ENCODE measurements around the gene OR2L13.
"Not testable (repeated sequence)": the region's sequence is repeated elsewhere in the genome, so short reads cannot be mapped to it uniquely, and the experiment has no call there.

OR2L13 gene, protein sequence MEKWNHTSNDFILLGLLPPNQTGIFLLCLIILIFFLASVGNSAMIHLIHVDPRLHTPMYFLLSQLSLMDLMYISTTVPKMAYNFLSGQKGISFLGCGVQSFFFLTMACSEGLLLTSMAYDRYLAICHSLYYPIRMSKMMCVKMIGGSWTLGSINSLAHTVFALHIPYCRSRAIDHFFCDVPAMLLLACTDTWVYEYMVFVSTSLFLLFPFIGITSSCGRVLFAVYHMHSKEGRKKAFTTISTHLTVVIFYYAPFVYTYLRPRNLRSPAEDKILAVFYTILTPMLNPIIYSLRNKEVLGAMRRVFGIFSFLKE

DNA sequence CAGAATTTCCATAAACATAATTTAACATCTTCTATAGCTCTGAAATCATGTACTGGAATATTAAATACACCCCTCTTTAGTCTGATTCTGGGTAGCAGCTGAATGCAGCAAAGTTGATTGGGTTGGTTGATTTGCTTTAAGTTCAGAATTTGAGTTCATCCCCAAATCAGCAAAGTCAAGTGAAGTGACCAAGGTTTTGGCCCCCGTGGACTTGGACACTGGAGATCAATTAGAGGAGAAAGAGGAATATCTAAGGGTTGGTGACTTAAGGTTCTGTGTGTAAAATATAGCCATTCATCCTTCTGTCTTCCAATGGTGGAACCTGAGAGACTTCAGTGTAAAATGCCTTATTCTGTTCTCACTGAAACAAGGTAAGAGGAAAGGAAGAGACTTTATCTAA lies at the start of gene OR2L13:
OR2L13 (plus strand) TSS at position 301 of the 400 bp plus-strand sequence. CDS start 4,192 bp downstream, outside the sequence.
- H3K9me3 ChIP-seq (ENCODE audit: control insufficient read depth, insufficient read depth, low read depth, low read length) = peaks cover 37% of the 10 kb centered on the region; the same call in 1 of the 2 replicates
- no peaks in the 10 kb centered on the region for H3K36me3 ChIP-seq (ENCODE audit: control insufficient read depth, insufficient read depth, low read length)
- no peak within 1 kb of the TSS for H3K4me3 ChIP-seq (ENCODE audit: low read depth, low read length)
- no peak within 1 kb of the TSS for H3K27ac ChIP-seq (ENCODE audit: low read depth, low read length)
- no peak within 1 kb of the TSS for H3K9ac ChIP-seq (ENCODE audit: low read length)
- no peaks in the 10 kb centered on the region for H3K4me1 ChIP-seq (ENCODE audit: control insufficient read depth, insufficient read depth, low read length)
- H3K27me3 ChIP-seq (ENCODE audit: control insufficient read depth, insufficient read depth, low read length) = no peaks in the 10 kb centered on the region

DNA sequence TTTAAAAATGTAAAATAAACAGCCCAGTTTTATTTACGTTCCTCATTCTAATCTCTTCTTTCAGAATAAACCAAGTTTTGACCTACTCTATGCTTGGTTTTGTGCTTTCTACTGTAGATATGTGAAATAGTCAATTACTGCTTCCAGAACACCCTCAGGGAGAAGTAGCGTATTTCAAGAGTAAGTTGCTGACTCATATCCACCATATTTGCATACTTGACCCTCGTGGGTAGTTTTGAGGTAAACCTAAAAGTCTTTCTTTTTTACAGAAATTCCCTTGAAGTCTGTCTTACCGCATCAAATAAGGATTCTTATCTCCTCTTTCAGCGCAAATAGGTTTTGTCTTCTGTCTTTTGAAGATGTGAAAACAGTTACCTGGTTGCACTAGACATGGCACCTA lies 49.8 kb upstream of the OR2L13 start:
- H3K4me1 ChIP-seq (ENCODE audit: control insufficient read depth, insufficient read depth, low read length) = no peaks in the 10 kb centered on the region
- H3K9ac ChIP-seq (ENCODE audit: low read length) = no peak overlapping the region
- H3K27ac ChIP-seq (ENCODE audit: low read depth, low read length) = no peak overlapping the region
- no peaks in the 10 kb centered on the region for H3K36me3 ChIP-seq (ENCODE audit: control insufficient read depth, insufficient read depth, low read length)
- no peak overlapping the region for H3K4me3 ChIP-seq (ENCODE audit: low read depth, low read length)
- H3K9me3 ChIP-seq (ENCODE audit: control insufficient read depth, insufficient read depth, low read depth, low read length) = peaks cover 30% of the 10 kb centered on the region; the same call in 1 of the 2 replicates
- no peaks in the 10 kb centered on the region for H3K27me3 ChIP-seq (ENCODE audit: control insufficient read depth, insufficient read depth, low read length)

DNA sequence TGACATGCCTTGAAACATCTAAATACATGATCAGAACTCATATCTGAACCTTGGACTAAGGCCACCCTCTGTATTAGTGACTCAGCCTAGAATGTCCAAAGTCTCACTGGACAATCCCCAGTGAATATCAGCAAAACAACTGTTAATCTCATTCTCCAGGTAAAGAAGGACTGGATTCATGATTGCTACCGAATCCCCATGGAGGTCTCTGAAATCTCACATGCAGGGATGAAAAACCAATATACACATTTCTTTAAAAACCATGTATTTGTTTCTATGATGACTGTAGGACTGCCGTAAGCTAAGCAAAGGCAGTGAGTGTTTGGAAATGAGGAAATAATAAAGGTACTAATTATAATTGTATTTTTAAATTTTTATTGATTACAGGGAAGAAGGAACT lies 48.4 kb upstream of the OR2L13 start, which contains the start of gene OR2L3:
OR2L3 (plus strand) TSS at position 301 of the 400 bp plus-strand sequence. CDS start 13,846 bp downstream, outside the sequence.
- no peaks in the 10 kb centered on the region for H3K4me1 ChIP-seq (ENCODE audit: control insufficient read depth, insufficient read depth, low read length)
- H3K27ac ChIP-seq (ENCODE audit: low read depth, low read length) = no peak within 1 kb of the TSS
- no peaks in the 10 kb centered on the region for H3K36me3 ChIP-seq (ENCODE audit: control insufficient read depth, insufficient read depth, low read length)
- H3K9me3 ChIP-seq (ENCODE audit: control insufficient read depth, insufficient read depth, low read depth, low read length) = peaks cover 25% of the 10 kb centered on the region; the same call in 1 of the 2 replicates
- no peaks in the 10 kb centered on the region for H3K27me3 ChIP-seq (ENCODE audit: control insufficient read depth, insufficient read depth, low read length)
- no peak within 1 kb of the TSS for H3K4me3 ChIP-seq (ENCODE audit: low read depth, low read length)
- no peak within 1 kb of the TSS for H3K9ac ChIP-seq (ENCODE audit: low read length)

DNA sequence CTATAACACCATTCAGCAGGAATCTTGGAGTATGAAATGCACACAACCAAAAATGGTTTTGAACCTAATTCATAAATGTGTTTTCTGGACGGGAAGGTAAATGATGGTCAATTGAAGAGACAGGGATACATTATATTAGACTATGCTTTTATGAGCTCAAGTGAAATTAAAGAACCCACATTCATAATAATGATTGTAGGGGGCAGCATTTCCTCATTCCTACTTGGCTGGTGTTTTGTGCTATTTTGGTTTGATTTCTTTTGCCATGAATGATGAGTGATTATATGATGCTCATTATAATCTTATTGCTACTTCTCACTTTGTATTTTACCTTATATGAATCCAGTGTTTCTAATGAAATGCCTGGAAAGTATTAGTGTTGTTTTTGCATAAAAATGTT lies 48.0 kb upstream of the OR2L13 start:
- H3K27ac ChIP-seq (ENCODE audit: low read depth, low read length) = no peak overlapping the region
- H3K9ac ChIP-seq (ENCODE audit: low read length) = no peak overlapping the region
- peaks cover 27% of the 10 kb centered on the region; the same call in 1 of the 2 replicates for H3K9me3 ChIP-seq (ENCODE audit: control insufficient read depth, insufficient read depth, low read depth, low read length)
- no peaks in the 10 kb centered on the region for H3K27me3 ChIP-seq (ENCODE audit: control insufficient read depth, insufficient read depth, low read length)
- no peaks in the 10 kb centered on the region for H3K36me3 ChIP-seq (ENCODE audit: control insufficient read depth, insufficient read depth, low read length)
- H3K4me1 ChIP-seq (ENCODE audit: control insufficient read depth, insufficient read depth, low read length) = no peaks in the 10 kb centered on the region
- no peak overlapping the region for H3K4me3 ChIP-seq (ENCODE audit: low read depth, low read length)

DNA sequence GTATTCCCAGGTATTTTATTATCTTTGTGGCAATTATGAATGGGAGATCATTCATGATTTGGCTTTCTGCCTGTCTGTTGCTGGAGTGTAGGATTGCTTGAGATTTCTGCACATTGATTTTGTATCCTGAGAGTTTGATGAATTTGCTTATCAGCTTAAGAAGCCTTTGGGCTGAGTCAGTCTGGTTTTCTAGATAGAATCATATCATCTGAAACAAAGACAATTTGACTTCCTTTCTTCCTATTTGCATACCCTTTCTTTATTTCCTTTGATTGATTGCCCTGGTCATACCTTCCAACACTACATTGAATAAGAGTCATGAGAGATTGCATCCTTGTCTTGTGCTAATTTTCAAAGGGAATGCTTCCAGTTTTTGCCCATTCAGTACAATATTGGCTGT lies 40.3 kb upstream of the OR2L13 start:
- no peaks in the 10 kb centered on the region for H3K4me1 ChIP-seq (ENCODE audit: control insufficient read depth, insufficient read depth, low read length)
- H3K9me3 ChIP-seq (ENCODE audit: control insufficient read depth, insufficient read depth, low read depth, low read length) = peaks cover 21% of the 10 kb centered on the region
- H3K9ac ChIP-seq (ENCODE audit: low read length) = no peak overlapping the region
- H3K27me3 ChIP-seq (ENCODE audit: control insufficient read depth, insufficient read depth, low read length) = no peaks in the 10 kb centered on the region
- H3K4me3 ChIP-seq (ENCODE audit: low read depth, low read length) = no peak overlapping the region
- no peaks in the 10 kb centered on the region for H3K36me3 ChIP-seq (ENCODE audit: control insufficient read depth, insufficient read depth, low read length)
- no peak overlapping the region for H3K27ac ChIP-seq (ENCODE audit: low read depth, low read length)

DNA sequence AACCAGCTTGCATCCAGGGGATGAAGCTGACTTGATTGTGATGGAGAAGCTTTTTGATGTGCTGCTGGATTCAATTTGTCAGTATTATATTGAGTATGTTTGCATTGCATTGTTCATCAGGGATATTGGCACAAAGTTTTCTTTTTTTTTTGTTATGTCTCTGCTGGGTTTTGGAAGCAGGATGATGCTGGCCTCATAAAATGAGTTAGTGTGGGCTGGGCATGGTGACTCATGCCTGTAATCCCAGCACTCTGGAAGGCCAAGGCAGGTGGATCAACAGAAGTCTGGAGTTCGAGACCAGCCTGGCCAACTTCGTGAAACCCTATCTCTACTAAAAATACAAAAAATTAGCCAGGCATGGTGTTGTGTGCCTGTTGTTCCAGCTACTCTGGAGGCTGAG lies 39.7 kb upstream of the OR2L13 start:
- H3K9ac ChIP-seq (ENCODE audit: low read length) = no peak overlapping the region
- no peaks in the 10 kb centered on the region for H3K27me3 ChIP-seq (ENCODE audit: control insufficient read depth, insufficient read depth, low read length)
- no peak overlapping the region for H3K4me3 ChIP-seq (ENCODE audit: low read depth, low read length)
- H3K36me3 ChIP-seq (ENCODE audit: control insufficient read depth, insufficient read depth, low read length) = no peaks in the 10 kb centered on the region
- H3K27ac ChIP-seq (ENCODE audit: low read depth, low read length) = no peak overlapping the region
- peaks cover 19% of the 10 kb centered on the region for H3K9me3 ChIP-seq (ENCODE audit: control insufficient read depth, insufficient read depth, low read depth, low read length)
- no peaks in the 10 kb centered on the region for H3K4me1 ChIP-seq (ENCODE audit: control insufficient read depth, insufficient read depth, low read length)

DNA sequence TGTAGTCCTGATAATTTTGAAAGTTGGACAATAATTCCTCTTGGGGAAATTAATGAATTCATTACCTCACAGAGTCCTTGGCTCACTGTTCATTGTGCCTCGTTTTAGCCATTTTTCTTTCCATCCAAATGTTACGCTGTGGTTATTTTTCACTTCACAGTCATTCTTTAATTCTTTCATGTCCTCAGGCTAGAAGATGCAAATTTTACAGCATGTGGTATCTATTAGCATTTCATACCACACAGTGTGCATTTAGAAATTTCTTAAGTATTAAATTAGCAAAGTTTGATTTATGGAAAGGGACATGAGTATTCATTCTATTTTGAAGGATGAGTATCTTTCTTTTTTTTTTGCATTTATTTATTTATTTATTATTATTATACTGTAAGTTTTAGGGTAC lies 29.9 kb upstream of the OR2L13 start:
- H3K27me3 ChIP-seq (ENCODE audit: control insufficient read depth, insufficient read depth, low read length) = no peaks in the 10 kb centered on the region
- H3K4me1 ChIP-seq (ENCODE audit: control insufficient read depth, insufficient read depth, low read length) = no peaks in the 10 kb centered on the region
- H3K9ac ChIP-seq (ENCODE audit: low read length) = no peak overlapping the region
- H3K4me3 ChIP-seq (ENCODE audit: low read depth, low read length) = no peak overlapping the region
- no peaks in the 10 kb centered on the region for H3K36me3 ChIP-seq (ENCODE audit: control insufficient read depth, insufficient read depth, low read length)
- peaks cover 22% of the 10 kb centered on the region; the same call in 1 of the 2 replicates for H3K9me3 ChIP-seq (ENCODE audit: control insufficient read depth, insufficient read depth, low read depth, low read length)
- no peak overlapping the region for H3K27ac ChIP-seq (ENCODE audit: low read depth, low read length)

DNA sequence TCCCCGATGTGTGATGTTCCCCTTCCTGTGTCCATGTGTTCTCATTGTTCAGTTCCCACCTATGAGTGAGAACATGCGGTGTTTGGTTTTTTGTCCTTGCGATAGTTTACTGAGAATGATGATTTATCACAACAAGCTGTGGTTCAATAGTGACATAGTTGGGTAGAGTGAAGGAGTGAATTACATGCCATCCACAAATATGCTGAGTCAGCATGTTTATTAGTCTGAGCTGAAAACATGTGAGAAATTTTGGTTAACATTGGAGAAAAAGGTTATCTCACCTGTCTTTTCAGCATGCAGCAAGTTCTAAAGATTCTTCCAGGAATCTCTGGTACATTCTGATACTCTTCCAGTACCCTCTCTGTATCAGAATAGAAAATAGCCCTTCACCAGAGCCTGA lies 29.4 kb upstream of the OR2L13 start:
- H3K4me1 ChIP-seq (ENCODE audit: control insufficient read depth, insufficient read depth, low read length) = no peaks in the 10 kb centered on the region
- no peak overlapping the region for H3K9ac ChIP-seq (ENCODE audit: low read length)
- no peaks in the 10 kb centered on the region for H3K36me3 ChIP-seq (ENCODE audit: control insufficient read depth, insufficient read depth, low read length)
- peaks cover 22% of the 10 kb centered on the region; the same call in 1 of the 2 replicates for H3K9me3 ChIP-seq (ENCODE audit: control insufficient read depth, insufficient read depth, low read depth, low read length)
- no peaks in the 10 kb centered on the region for H3K27me3 ChIP-seq (ENCODE audit: control insufficient read depth, insufficient read depth, low read length)
- no peak overlapping the region for H3K4me3 ChIP-seq (ENCODE audit: low read depth, low read length)
- no peak overlapping the region for H3K27ac ChIP-seq (ENCODE audit: low read depth, low read length)

DNA sequence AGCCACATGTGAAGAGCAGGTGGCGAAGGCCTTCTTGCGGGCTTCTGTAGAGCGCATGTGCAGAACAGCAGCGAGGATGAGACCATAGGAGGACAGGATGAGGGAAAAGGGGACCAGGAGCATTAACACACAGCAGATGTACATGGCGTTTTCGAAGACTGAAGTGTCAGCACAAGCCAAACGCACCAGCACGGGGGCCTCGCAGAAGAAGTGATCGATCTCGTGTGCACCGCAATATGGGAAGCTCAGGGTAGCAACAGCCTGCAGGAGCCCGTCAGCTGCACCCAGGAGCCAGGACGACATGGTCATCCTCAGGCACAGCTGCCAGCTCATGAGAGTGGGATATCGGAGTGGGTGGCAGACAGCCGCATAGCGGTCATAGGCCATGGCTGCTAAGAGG lies 11.1 kb upstream of the OR2L13 start:
- H3K9me3 ChIP-seq (ENCODE audit: control insufficient read depth, insufficient read depth, low read depth, low read length) = peaks cover 21% of the 10 kb centered on the region; the same call in 1 of the 2 replicates
- not testable (repeated sequence) for H3K36me3 ChIP-seq (ENCODE audit: control insufficient read depth, insufficient read depth, low read length); H3K4me1 ChIP-seq (ENCODE audit: control insufficient read depth, insufficient read depth, low read length); H3K9ac ChIP-seq (ENCODE audit: low read length); H3K4me3 ChIP-seq (ENCODE audit: low read depth, low read length); H3K27ac ChIP-seq (ENCODE audit: low read depth, low read length); H3K27me3 ChIP-seq (ENCODE audit: control insufficient read depth, insufficient read depth, low read length)

DNA sequence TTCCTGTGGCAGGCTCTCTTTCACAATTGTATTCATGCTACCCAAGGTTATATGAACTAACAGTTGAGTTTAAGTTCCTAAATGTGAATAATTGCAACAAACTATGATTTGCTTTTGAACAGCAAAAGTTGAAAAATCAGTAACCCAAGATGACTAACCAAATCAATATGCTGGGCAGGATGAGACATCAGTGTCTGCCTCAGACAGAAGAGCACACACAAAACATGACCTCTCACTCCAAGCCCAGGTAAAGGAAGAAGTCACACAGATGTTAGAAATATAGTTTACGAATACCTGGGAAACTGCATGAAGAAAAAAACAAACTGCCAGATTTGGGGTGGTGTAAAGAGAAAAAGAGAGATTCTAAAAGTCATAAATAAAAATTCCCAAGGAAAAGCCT lies 3.5 kb downstream of the OR2L13 start:
- Histone ChIP-seq H3K27me3 (ENCODE audit: control insufficient read depth, insufficient read depth, low read length) (no peaks in the 10 kb centered on the region), H3K9me3 (ENCODE audit: control insufficient read depth, insufficient read depth, low read depth, low read length) (peaks cover 44% of the 10 kb centered on the region; the same call in 1 of the 2 replicates), H3K9ac (ENCODE audit: low read length) (no peak overlapping the region)

DNA sequence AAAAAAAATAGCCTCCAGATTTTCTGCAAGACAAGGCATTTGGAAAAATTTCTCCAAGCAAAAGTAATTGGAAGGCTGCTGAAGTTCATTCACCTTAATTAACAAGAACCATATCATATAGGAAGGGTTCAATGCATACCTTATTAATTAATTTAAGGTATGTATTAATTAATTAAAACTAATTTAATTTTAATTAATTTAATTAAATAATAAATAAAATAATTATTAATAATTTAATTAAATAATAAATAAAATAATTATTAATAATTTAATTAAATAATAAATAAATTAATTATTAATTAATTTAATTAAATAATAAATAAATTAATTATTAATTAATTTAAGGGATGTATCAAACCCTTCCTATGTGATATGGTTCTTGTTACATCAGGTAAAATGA lies 7.9 kb downstream of the OR2L13 start:
- H3K4me1 ChIP-seq (ENCODE audit: control insufficient read depth, insufficient read depth, low read length) = no peaks in the 10 kb centered on the region
- no peaks in the 10 kb centered on the region for H3K27me3 ChIP-seq (ENCODE audit: control insufficient read depth, insufficient read depth, low read length)
- no peak overlapping the region for H3K27ac ChIP-seq (ENCODE audit: low read depth, low read length)
- no peak overlapping the region for H3K9ac ChIP-seq (ENCODE audit: low read length)
- H3K36me3 ChIP-seq (ENCODE audit: control insufficient read depth, insufficient read depth, low read length) = no peaks in the 10 kb centered on the region
- no peak overlapping the region for H3K4me3 ChIP-seq (ENCODE audit: low read depth, low read length)
- H3K9me3 ChIP-seq (ENCODE audit: control insufficient read depth, insufficient read depth, low read depth, low read length) = peaks cover 58% of the 10 kb centered on the region; the same call in 1 of the 2 replicates

More for the DNA sequence above, 3.5 kb downstream of the OR2L13 start:
- Histone ChIP-seq H3K27ac (ENCODE audit: low read depth, low read length) (no peak overlapping the region), H3K4me3 (ENCODE audit: low read depth, low read length) (no peak overlapping the region), H3K36me3 (ENCODE audit: control insufficient read depth, insufficient read depth, low read length) (no peaks in the 10 kb centered on the region), H3K4me1 (ENCODE audit: control insufficient read depth, insufficient read depth, low read length) (no peaks in the 10 kb centered on the region)
